Activated CD8-positive, alpha-beta memory T cell treated with anti-CD3 and anti-CD28 coated beads for 48 hours (primary cell): Measurements from ENCODE around the gene TSPAN4.

Experiments
- DNase-seq, 3 experiments: peaks; one replicate each; pipeline ENCODE4 v3.0.0-alpha.2; 2020; ENCODE audit warnings: low read depth in 2 of 3, low spot score in 2 of 3

TSPAN4 gene

DNA sequence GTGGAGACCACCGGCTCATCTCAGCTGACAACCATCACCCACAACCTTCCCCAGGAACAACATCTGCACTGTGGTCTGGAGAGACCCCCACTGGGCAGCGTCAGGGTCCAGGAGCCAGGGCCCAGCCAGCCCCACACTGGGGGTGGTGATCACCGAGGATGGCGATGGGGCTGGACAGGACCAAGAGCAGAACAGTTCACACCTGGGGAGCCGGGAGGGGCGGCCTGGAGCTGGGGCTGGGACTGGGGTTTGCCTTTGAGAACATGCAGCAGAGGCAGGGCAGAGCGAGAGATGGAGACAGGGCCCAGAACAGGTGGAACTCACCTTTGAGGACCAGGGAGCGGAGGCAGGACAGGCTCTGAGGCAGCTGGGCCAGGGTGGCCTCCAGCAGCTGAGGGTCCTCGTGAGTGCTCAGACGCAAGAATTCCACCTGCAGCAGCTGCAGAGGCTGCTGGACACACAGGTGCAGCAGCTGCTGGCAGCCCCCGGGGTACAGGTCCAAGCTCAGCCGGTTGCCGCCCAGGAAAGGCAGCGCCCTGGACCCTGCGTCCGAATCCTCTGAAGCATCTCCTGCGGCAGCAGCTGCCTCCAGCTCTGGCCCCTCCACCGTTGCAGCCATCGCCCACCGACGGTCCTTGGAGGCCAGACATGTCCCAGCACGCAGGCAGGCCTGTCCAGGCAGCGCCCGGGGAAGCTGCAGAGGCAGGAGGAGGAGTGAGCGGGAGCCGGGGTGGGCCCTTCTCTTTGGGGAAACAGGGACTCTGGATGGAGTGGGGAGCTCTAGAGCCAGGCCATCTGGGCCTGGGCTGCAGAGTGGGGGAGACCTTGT, 38.7 kb upstream of the TSPAN4 start:
- no peak for DNase-seq

DNA sequence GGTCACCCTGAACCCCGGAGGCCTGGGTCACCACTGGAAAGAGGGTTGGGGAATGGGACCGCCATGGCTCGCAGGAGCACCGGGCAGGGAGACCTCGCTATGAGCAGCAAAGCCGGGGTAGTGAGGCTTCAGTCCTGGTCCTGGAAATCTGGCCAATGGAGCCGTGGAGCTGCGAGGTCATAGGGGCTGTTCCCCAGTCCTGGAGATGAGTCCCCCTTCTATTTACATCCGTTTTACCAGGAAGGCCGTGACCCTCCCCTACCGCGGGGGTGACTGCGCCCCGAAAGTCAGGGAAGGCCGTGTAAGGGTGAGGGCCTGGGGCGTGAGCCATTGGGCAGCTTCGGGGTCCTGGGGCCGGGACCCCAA, 38.1 kb upstream of the TSPAN4 start:
- no peak for DNase-seq

DNA sequence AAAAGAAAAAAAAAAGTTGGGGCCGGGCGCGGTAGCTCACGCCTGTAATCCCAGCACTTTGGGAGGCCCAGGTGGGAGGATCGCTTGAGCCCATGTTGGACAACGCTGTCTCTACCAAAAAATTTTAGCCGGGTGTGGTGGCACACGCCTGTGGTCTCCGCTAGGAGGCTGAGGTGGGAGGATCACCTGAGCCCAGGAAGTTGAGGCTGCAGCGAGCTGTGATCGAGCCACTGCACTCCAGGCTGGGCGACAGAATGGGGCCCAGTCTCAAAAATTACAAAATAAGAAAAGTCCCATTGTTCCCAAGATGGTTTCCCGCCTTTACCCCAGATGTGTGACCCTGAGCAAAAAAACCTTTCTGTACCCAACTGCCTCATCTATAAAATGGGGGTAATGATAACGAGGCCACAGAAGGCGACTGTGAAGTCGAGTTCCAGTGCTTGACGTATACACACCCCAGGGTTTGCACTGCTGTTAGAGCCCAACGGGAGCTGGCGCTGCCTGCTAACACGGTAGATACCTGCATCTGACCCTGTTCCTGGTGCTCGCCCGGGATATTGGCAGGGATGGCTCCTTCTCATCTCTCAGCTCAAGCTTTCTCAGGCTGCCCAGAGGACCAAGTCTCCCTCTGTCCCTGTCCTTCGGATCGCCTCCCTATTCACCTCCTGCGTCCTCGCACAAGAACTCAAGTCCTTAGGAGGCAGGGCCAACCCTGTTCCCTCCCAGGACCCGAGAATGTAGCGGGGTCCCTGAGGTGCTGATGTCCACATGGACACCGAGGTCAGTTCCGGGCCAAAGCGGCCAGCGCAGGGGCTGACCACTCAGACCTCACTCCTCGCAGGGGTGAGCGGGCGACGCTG, 34.0 kb upstream of the TSPAN4 start:
- DNase-seq = no peak

DNA sequence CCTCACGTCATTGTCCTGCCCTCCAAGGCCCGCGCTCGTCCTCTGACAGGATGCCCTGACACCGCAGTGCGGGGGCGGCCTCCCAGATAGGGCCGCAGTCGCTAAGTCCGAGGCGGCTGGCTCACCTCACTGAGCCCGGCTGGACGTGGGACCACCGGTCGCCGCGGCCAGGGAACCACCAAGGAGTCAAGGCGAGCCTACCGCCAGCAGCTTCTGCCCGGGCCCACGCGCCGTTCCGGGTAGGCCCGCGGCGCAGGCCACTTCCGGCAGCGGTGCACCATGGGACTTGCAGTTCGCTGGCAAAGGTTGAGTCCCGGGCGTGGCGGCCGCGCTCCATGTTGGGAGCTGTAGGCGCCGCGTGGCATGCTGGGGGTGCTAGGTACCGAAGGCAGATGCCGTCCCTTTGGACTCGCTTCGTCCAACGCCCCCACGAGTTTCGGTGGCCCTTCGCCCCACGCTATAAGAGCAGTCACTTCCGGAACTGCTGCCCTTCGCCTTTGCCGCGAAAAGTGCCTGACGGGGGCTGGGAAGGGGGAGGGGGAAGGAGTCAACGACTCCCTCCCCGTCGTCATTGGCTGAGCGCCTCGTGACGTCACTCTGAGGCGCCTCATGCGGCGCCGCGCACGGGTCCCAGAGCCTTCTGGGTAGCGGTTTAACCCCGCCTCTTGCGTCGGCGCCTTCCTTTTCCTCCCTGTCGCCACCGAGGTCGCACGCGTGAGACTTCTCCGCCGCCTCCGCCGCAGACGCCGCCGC, 33.2 kb upstream of the TSPAN4 start, which contains the start of gene RPLP2:
Gene RPLP2, plus strand, starts transcription at position 681 of the 753 bp plus-strand sequence. CDS start 268 bp downstream, outside the sequence.
- peak; percentile 97 for DNase-seq

DNA sequence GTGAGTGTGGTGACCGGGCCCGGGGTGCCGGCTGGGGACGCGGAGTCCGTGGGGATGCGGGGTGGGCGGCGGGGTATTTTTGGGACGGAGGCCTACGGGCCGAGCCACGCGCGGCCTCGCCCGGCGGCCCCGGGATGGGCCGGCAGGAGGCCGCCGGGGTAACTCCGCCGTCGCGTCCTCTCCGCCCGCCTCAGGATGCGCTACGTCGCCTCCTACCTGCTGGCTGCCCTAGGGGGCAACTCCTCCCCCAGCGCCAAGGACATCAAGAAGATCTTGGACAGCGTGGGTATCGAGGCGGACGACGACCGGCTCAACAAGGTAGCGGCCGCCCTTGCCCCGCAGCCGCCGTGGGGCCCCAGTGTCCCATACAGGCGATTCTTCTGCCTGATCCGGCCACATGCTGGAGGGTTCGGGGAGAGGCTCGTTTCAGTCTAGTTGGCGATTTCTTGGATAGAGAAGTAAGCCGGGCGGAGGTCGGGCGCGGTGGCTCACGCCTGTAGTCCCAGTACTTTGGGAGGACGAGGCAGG, 32.5 kb upstream of the TSPAN4 start:
- no peak for DNase-seq

DNA sequence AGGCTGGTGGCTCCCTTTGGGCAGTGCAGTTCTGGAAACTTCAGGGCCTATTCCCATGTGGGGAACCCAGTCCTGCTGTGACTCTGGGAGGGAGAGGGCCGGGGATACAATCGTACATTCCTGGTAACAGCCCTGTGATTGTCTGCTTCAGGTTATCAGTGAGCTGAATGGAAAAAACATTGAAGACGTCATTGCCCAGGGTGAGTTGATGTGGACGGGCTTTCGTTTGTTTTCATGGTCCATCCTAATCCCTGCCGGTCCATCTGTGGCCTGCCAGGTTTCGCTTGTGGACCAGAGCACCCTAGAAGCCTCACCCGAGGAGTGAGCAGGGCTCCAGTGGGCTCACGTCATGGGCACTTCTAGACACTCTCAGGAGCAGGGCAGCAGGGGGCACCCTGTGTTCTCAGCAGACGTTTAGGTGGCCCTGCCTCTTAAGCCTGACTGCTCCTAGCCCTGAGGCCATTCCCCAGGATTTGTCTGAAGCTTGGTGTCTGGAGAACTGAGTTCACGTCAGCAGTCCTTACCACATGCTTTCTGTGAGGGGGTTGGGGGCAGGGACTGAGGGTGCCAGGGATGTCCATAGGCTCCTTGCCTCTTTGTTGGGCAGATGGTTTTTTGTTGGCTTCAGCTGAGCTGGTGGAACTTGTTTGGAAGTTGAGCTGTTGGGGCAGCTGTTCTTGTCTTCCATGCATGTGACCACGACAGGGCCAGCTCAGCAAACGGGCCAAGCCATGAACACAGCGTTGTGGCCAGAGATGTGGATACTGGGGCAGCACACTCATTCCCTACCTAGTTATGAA, 31.0 kb upstream of the TSPAN4 start:
- no peak for DNase-seq

DNA sequence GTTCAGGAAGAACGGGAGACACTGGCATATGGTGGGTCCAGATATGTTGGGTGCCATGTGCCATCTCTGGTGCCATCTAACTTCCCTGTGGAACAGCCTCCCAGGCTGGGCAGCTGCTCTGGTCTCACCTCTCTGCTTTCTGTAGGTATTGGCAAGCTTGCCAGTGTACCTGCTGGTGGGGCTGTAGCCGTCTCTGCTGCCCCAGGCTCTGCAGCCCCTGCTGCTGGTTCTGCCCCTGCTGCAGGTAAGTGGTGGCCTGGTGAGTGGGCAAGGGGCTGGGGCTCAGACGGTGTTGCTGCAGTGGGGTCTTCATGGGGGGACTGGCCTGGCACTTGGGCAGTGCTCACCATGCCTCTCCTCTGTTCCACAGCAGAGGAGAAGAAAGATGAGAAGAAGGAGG, 30.3 kb upstream of the TSPAN4 start:
- no peak for DNase-seq

DNA sequence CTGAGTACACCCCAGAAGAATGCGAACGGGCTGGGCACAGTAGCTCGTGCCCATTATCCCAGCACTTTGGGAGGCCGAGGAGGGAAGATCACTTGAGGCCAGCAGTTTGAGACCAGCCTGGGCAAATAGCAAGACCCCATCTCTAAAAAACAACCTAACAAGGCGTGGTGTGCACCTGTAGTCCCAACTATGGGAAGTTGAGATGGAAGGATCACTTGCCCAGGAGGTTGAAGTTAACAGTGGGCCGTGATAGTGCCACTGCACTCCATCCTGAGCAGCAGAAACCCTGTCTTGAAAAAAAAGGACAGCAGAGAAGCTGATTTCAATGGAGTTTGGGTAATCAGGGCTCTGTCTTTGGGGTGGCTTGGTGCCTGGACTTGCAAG, 29.6 kb upstream of the TSPAN4 start:
- DNase-seq = no peak

DNA sequence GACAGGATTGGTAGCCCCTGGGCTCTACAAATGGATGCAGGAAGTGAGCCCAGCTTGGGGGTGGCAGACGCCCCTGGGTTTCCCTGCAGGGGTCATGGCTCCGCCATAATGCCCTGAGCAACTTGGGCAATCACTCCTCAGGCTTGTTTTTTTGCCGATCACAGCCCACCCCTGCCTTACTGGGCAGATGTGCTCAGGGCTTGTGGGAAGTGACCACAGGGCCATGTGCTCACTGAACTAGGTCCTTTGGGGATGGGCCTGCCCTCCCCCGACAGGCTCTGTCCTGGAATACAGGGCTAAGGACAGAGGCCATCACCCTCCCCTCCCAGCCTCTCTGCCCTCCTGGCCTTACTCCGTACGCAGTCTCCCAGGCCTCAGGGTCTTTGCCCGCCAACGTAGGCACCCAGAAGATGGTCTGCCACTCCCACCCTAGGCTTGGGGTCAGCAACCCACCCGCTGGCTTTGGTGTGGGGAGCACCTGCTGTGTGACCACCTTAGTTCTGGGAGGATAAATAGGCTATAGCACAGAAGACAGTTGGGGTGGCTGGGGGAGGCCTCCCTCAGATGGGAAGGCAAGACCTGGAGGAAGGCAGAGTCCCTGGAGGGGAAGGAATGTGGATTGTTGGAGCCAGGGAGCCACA, 29.1 kb upstream of the TSPAN4 start:
- DNase-seq = no peak

DNA sequence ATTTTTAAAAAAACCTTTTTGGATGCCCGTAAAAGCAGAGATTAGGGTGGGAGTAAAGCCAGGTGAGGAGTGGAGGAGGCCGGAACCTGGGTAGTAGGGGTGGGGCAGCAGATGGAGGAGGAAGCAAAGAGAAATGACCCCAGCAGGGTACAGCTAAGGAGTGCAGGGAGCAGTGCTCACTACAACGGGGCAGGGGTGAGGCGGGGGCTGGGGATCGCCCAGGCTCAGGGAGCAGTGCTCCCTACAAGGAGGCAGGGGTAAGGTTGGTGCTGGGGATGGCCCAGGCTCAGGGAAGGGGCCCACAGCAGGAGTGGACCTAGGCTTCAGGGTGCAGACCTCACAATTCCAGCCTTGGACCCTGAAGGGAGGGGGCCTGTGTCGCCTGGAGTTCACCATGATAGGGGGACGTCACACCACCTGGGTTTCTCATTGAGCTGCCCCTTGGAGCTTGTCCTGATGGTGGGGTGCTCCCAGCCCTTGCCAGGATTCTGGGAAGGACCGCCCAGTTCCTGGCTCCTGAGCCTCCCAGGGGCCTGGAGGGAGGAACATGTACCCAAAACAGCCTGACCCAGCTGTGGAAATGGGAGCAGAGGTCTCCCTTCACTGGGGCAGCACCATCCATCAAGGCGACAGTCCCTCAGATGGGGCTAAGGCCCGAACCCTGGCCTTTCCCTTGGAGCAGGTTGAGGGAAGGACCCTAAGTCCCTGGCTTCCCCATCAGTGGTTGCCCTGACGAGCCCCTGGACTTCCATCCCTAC, 26.8 kb upstream of the TSPAN4 start:
- DNase-seq = no peak

DNA sequence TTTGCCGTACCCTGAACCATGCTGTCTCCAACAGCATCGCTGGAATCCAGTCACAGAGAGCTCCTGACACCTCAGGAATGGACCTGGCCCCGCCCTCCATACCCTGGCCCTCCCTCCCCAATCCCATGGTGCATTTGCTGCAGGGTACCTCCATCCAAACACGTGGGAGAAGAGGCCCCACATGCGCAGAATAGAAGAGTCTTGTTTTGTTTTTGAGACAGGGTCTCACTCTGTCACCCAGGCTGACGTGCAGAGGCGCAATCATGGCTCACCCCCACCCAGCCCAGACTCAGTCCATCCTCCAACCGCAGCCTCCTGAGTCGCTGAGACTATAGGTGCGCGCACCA, 26.2 kb upstream of the TSPAN4 start:
- DNase-seq = no peak

DNA sequence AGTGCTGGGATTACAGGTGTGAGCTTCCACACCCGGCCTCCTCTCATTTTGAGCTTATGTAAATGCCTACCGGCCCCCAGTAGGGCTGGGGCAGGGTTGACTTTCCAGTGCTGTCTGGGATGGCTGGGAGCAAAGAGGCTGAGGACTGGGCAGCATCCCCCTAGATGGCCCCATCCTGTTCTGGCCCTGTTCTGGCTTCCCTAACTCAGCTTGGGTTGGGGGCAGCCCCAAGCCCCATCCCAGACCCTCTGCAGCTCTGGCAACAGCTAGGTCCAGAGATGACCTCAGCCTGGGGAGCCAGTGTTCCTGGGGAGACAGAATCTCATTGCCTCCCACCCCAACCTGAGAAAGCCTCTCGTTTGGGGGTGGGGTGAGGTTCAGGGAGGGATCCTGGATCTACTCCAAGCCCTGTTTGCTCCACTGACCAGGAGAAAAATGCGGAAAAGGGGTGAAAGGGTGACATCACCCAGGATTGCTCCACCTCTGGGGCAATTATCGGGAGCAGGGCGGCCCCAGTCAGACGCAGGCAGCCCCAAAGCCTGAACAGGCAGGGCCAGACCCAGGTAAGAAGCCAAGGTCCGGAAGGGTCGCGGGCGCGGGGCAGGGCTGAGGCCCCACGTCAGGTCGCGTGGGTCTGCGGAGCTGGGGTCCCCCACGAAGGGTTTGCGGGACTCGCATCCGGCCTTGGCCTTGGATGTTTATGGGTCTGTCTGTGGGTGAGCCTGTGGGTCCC, 24.1 kb upstream of the TSPAN4 start, which contains the start of gene PNPLA2:
Gene PNPLA2, plus strand, starts transcription at position 519 of the 733 bp plus-strand sequence. CDS start 805 bp downstream, outside the sequence.
- no peak for DNase-seq

DNA sequence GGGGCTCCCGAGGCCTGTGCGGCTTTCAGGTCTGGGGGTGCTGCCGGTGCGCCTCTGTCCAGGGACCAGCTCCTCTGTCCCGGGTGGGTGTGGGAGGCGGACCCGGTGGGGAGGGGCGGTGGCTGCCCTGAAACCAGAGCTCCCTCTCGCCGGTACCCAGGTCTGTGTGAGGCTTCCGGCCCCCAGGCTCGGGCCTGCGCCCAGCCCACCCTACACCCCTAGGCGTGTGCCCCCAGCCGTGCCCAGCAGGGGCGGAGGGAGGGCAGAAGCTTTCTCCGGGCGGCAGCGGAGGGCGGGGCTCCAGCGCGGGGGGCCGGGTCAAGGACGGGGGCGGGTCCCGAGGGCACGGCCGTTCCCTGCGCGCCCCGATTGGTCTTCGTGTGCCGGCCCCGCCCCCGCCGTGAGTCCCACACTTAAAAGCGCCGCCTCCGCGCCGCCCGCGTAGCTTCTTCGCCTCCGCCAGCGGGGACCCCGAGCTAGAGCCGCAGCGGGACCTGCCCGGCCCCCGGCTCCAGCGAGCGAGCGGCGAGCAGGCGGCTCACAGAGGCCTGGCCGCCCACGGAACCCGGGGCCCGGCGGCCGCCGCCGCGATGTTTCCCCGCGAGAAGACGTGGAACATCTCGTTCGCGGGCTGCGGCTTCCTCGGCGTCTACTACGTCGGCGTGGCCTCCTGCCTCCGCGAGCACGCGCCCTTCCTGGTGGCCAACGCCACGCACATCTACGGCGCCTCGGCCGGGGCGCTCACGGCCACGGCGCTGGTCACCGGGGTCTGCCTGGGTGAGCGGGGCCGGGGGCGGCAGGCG, 23.3 kb upstream of the TSPAN4 start:
- DNase-seq = peak in 2 of 3 experiments; percentile 77 to 79

DNA sequence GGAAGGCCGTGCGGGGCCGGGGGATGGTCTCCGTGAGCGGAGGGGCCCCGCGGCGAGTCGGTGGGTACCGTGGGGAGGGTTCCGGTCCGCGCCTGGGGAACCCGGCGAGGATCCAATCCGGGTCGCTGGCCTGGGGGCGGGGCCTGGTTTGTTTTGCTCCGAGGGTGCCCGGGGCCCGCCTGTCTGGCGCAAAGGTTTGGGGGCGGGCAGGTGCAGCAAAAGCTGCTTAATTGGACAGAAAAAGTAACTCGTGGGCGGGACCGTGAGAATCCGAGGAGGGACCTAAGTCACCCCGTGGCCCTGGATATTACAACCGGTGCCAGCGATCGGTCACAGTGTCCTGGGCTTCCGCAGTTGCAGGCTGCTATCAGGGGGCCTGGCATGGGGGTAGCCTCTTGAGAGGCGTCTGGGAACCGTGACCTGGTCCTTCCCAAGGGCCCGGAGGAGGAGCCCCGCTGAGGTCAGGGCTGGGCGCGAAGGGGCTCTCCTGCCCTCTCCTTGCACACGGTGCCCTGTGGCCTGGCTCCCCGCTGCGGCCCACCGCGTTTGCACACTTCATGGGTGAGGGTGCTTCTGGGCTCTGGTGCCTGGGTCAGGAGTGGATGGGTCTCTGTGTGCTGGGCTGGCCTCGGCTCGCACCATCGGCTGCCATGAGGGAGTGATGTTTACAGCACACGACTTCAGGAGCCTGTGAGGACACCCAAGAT, 22.6 kb upstream of the TSPAN4 start:
- peak in 2 of 3 experiments; percentile 78 to 79 for DNase-seq

DNA sequence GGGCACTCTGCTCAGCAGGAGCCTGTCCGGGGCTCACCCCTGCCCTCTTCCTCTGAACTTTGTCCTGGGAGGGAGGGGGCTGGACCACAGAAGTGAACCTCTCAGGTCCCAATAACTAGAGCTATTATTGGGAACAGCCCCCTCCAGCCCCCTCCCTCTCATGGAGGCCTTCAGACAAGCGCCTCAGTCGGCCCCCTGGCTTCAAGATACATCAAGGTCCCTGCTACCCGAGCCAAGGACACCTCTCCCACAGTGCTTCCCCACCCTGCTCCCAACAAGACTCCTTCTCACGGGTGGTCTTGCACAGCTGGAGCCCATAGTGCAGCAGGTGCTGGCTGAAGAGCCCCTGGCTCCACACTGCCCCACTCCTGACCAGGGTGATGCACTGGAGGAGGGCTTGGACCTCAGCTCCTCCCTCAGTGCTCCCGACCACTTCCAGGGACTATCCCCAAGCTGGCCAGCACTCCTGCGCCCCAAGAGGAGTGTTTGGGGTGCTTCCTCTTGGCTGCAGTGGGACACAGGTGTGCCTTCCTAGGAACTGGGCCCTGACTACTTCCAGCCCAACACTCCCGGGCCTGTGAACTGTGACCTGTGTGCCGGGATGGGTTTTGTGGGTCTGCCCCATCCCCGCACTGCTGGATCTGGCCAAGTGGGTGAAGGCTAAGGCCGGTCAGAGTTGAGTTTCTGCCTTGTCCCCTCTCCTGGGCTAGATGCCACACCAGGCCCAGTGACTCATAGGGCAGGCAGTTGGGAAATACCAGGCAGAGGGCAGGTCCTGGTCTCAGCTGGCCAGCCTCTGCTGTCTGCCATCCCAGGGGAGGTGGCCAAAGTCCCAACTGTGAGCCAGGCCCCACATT, 21.8 kb upstream of the TSPAN4 start:
- DNase-seq = no peak
